Omental fat pad (tissue), 4 donors: ENCODE data around the gene HASPIN. TPM values are rescaled to one million over a fixed set of nuclear protein-coding genes. Genes with fewer than 3 reads are reported as not detected.

Source experiments
- ATAC-seq: fragments of 150-250 bp; one replicate; pipeline ENCODE4 v1.9.1; 2016; ENCODE audit warnings: mild to moderate bottlenecking, moderate library complexity; ENCODE audit not compliant: low FRiP score
- DNase-seq: peaks from one replicate; pipeline ENCODE4 v3.0.0-alpha.2; 2019; ENCODE audit warnings: low spot score
- total RNA-seq, 4 donors: library from RNA; depleted of rRNA; stranded (reverse); fragments of >200 nt; gene quantifications; one replicate each; pipeline ENCODE4 v1.1.0, GENCODE V29; 2016
- TF ChIP-seq, protein P1 (sequence below), 3 donors: fragments of 450-650 bp; IDR thresholded peaks; one replicate each; pipeline ENCODE4 v1.5.1; 2016 to 2017; ENCODE audit warnings: antibody characterized with exemption in 3 of 3, mild to moderate bottlenecking in 3 of 3, moderate library complexity in 2 of 3

Gene HASPIN
- total RNA-seq, 4 donors from 2014 or later, result 0.19 to 0.69 (median 0.24) TPM; not detected in 1

- DNase-seq, result no peak
Measured at GRCh38 chr17:3747805-3748204, 24.1 kb downstream of the HASPIN start.

GRCh38 chr17:3748576-3748975, 24.9 kb downstream of the HASPIN start:
- TF ChIP-seq, protein P1, sequence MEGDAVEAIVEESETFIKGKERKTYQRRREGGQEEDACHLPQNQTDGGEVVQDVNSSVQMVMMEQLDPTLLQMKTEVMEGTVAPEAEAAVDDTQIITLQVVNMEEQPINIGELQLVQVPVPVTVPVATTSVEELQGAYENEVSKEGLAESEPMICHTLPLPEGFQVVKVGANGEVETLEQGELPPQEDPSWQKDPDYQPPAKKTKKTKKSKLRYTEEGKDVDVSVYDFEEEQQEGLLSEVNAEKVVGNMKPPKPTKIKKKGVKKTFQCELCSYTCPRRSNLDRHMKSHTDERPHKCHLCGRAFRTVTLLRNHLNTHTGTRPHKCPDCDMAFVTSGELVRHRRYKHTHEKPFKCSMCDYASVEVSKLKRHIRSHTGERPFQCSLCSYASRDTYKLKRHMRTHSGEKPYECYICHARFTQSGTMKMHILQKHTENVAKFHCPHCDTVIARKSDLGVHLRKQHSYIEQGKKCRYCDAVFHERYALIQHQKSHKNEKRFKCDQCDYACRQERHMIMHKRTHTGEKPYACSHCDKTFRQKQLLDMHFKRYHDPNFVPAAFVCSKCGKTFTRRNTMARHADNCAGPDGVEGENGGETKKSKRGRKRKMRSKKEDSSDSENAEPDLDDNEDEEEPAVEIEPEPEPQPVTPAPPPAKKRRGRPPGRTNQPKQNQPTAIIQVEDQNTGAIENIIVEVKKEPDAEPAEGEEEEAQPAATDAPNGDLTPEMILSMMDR (IDR thresholded peaks at IDR 0.05), result no peak
- no peak for ATAC-seq
- DNase-seq, result no peak

More at GRCh38 chr17:3747805-3748204, 24.1 kb downstream of the HASPIN start:
- no peak for ATAC-seq
- TF ChIP-seq, protein P1 (IDR thresholded peaks at IDR 0.05), result no peak

DNA sequence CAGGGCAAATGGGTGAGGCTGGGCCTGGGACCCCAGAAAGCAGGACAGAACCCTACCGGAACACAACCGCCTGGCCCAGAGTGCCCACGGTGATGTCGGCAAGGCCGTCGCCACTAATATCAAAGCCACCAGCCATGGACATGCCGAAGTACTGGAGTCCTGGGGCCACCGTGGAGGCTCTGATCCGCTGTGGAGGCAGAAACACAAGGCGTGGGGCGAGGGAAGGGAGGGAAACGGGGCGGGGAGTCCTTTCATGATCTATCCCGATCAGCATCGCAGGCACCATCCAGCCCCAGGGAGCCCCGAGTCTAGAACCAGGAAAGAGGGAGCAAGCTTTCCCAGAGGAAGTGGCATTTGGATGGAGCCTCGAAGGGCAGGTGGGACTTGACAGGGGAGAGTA, 26.6 kb downstream of the HASPIN start:
- TF ChIP-seq, protein P1 (IDR thresholded peaks at IDR 0.05), result no peak
- no peak for ATAC-seq
- DNase-seq, result no peak

DNA sequence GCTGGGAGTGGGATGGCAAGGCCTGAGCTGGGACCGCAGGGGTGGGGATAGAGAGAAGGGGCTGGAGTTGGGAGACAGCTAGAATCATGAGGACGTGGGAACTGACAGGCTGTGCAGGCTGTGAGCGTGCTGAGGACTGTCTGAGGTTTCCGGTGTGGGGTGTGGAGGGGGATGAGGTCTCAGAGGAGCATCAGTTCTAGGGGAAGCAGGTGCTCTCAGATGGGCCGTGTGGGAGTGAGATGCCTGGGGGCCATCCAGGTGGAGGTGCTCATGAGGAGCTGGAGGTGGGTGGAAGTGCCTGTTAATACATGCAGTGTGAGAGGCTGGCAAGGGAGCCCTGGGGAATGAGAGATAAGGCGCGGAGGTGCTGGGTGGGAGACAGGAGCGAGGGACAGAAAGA, 27.2 kb downstream of the HASPIN start:
- DNase-seq (no peak), ATAC-seq (no peak)
- TF ChIP-seq, protein P1 (IDR thresholded peaks at IDR 0.05), result no peak

- TF ChIP-seq, protein P1 (IDR thresholded peaks at IDR 0.05), result no peak
- no peak for DNase-seq
- ATAC-seq, result no peak
Measured at GRCh38 chr17:3751836-3752235, 28.1 kb downstream of the HASPIN start.

DNA sequence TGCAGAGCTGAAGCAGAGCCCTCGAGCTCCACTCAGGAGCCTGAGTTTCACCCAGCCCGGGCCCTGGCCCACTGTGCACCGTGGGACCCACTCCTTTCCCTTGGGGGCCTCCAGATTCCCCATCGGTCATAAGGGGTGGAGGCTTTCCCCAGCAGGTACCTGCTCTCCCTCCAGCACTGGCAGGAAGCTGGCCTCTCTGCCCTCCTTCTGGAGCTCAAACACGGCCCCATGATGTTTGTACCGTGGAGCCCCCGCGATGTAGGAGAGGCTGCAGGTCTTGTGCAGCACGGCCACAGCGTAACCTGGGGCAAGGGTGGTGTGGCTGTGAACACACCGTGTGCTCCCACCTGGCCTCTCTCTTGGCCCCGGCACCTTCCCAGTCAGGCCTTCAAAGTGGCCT, 29.9 kb downstream of the HASPIN start:
- TF ChIP-seq, protein P1 (IDR thresholded peaks at IDR 0.05), result no peak
- DNase-seq (no peak), ATAC-seq (no peak)

- no peak for DNase-seq
- ATAC-seq, result no peak
- TF ChIP-seq, protein P1 (IDR thresholded peaks at IDR 0.05), result no peak
Measured at GRCh38 chr17:3754066-3754457, 30.4 kb downstream of the HASPIN start.
